ENCODE measurements around the gene MLH3.

DNA sequence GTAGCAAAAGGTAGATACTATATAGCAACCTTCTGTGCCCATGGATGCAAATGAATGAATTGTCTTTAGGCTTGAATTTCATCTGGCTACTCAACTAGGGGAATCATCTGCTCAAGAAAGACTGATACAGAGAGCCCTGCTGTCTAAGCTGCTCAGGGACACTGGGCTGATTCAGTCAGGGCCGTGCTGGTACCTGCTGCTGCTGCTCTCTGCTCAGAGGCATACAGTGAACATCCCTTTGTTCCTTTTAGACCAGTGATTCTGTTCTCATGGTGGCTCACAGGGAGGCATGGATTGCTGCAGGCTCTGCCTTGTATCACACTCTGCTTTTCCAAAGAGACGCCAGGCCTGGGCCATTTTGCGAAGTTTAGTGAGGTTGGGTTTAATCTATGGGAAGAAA, 34.5 kb downstream of the MLH3 start:
- TF ChIP-seq, protein P1, sequence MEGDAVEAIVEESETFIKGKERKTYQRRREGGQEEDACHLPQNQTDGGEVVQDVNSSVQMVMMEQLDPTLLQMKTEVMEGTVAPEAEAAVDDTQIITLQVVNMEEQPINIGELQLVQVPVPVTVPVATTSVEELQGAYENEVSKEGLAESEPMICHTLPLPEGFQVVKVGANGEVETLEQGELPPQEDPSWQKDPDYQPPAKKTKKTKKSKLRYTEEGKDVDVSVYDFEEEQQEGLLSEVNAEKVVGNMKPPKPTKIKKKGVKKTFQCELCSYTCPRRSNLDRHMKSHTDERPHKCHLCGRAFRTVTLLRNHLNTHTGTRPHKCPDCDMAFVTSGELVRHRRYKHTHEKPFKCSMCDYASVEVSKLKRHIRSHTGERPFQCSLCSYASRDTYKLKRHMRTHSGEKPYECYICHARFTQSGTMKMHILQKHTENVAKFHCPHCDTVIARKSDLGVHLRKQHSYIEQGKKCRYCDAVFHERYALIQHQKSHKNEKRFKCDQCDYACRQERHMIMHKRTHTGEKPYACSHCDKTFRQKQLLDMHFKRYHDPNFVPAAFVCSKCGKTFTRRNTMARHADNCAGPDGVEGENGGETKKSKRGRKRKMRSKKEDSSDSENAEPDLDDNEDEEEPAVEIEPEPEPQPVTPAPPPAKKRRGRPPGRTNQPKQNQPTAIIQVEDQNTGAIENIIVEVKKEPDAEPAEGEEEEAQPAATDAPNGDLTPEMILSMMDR (IDR thresholded peaks at IDR 0.05 in 4 of 5, conservative IDR thresholded peaks at IDR 0.05 in 1 of 5): no peak
- TF ChIP-seq POLR2A (IDR thresholded peaks at IDR 0.05): no peak
